GM12878 (cell line): ENCODE results near the gene CFHR4. TPM values are rescaled to one million over a fixed set of nuclear protein-coding genes. Genes with fewer than 3 reads are reported as not detected.

Source experiments
- ATAC-seq: fragments of 200-7000 bp; cut with Tn5 transposase; 3 replicates; pipeline ENCODE4 v1.9.1; 2020; ENCODE audit warnings: mild to moderate bottlenecking, moderate library complexity
- BruUV-seq: library from RNA; stranded (reverse); fragments of 400-500 nt; replicated peaks from 2 replicates; lab custom pipeline; 2021; lab: Mats Ljungman, UMichigan
- CTCF ChIA-PET: fragments of 300-600 bp; sonication (Branson Sonifier 250); formaldehyde crosslinking; extraction: SDS; loops from one replicate; lab custom pipeline; 2021; ENCODE audit warnings: inconsistent platforms; lab: Yijun Ruan, JAX
- POLR2A ChIA-PET: fragments of 350-600 bp; formaldehyde crosslinking; extraction: SDS; loops from one replicate; lab custom pipeline; 2021; ENCODE audit warnings: inconsistent platforms; lab: Charles Lee
- RAD21 ChIA-PET: fragments of 300-600 bp; sonication (Branson Sonifier 250); formaldehyde crosslinking; loops from one replicate; lab custom pipeline; 2023; ENCODE audit warnings: antibody characterized with exemption; ENCODE audit not compliant: unreplicated experiment; lab: Charles Lee
- SMC1A ChIA-PET: fragments of 300-600 bp; sonication (Branson Sonifier 250); formaldehyde crosslinking; loops from one replicate; lab custom pipeline; 2023; ENCODE audit not compliant: unreplicated experiment, uncharacterized antibody; lab: Charles Lee
- DNase-seq: peaks from one replicate; pipeline ENCODE4 v3.0.0-alpha.2; 2011; ENCODE audit warnings: low read depth, low spot score
- FAIRE-seq: peaks from 3 replicates; lab custom pipeline; 2011; peaks lifted over from hg19 to GRCh38; lab: Jason Lieb, UNC
- H2AFZ ChIP-seq: 2 replicates; pipeline ENCODE4 v1.6.0; 2011; ENCODE audit warnings: low read depth, low read length, control low read depth; ENCODE audit not compliant: control insufficient read depth
- H3K27ac ChIP-seq: 2 replicates; pipeline ENCODE4 v1.5.1; 2011; ENCODE audit warnings: control low read depth; ENCODE audit not compliant: control insufficient read depth, insufficient read depth
- H3K27me3 ChIP-seq, 2 experiments: replicated peaks in 1 of 2; 2 replicates each; pipeline versions ENCODE4 v1.6.0 to v1.6.1; 2011; ENCODE audit warnings: low read length in 1 of 2; ENCODE audit not compliant: control insufficient read depth in 2 of 2, insufficient read depth in 2 of 2
- H3K36me3 ChIP-seq, 2 experiments: 2 replicates each; pipeline ENCODE4 v1.5.1; 2011; ENCODE audit warnings: low read length in 1 of 2; ENCODE audit not compliant: control insufficient read depth in 2 of 2, insufficient read depth in 2 of 2
- H3K4me1 ChIP-seq: 2 replicates; pipeline ENCODE4 v1.6.1; 2011; ENCODE audit warnings: mild to moderate bottlenecking, low read length, moderate library complexity, mixed read lengths; ENCODE audit not compliant: control insufficient read depth, insufficient read depth
- H3K4me2 ChIP-seq: 2 replicates; pipeline ENCODE4 v1.6.0; 2011; ENCODE audit warnings: control low read depth; ENCODE audit not compliant: control insufficient read depth, insufficient read depth
- H3K4me3 ChIP-seq: fragments of 200-600 bp; sonication (generic); 2 replicates; pipeline ENCODE4 v1.5.1; 2016
- H3K79me2 ChIP-seq: 2 replicates; pipeline ENCODE4 v1.6.0; 2011; ENCODE audit warnings: low read length; ENCODE audit not compliant: control insufficient read depth, insufficient read depth
- H3K9ac ChIP-seq: 2 replicates; pipeline ENCODE4 v1.8.0; 2011; ENCODE audit warnings: low read length, control low read depth, mixed read lengths; ENCODE audit not compliant: control insufficient read depth, insufficient read depth
- H3K9me3 ChIP-seq: replicated peaks from 3 replicates; pipeline ENCODE4 v1.5.1; 2011; ENCODE audit warnings: mild to moderate bottlenecking, low read length; ENCODE audit not compliant: control insufficient read depth, insufficient read depth
- H4K20me1 ChIP-seq: 2 replicates; pipeline ENCODE4 v1.6.0; 2011; ENCODE audit not compliant: control insufficient read depth, insufficient read depth
- CBFB ChIP-seq: IDR thresholded peaks from 2 replicates; pipeline ENCODE4 v1.6.1; 2016; ENCODE audit warnings: antibody characterized with exemption, low read depth
- CBX3 ChIP-seq: fragments of 200-600 bp; sonication (generic); IDR thresholded peaks from 2 replicates; pipeline ENCODE4 v1.6.1; 2016; ENCODE audit warnings: low read depth, borderline replicate concordance
- CHD1 ChIP-seq: IDR thresholded peaks from 2 replicates; pipeline ENCODE4 v1.6.1; 2012; ENCODE audit warnings: low read depth, low read length, improper control_type of control experiment
- EED ChIP-seq: sonication (generic); IDR thresholded peaks from 2 replicates; pipeline ENCODE4 v1.6.1; 2016; ENCODE audit warnings: antibody characterized with exemption, low read depth
- FOXK2 ChIP-seq: fragments of 450-650 bp; IDR thresholded peaks from 2 replicates; pipeline ENCODE4 v1.6.1; 2017; ENCODE audit warnings: mild to moderate bottlenecking, moderate library complexity
- HSF1 ChIP-seq: fragments of 150-350 bp; IDR thresholded peaks from 2 replicates; pipeline ENCODE4 v1.6.1; 2014; ENCODE audit warnings: mild to moderate bottlenecking, low read depth, low read length
- IRF5 ChIP-seq: fragments of 450-650 bp; IDR thresholded peaks from 2 replicates; pipeline ENCODE4 v1.6.1; 2017; ENCODE audit warnings: borderline replicate concordance
- MAX ChIP-seq: IDR thresholded peaks from 2 replicates; pipeline ENCODE4 v1.6.1; 2012; ENCODE audit warnings: low read depth, low read length, improper control_type of control experiment
- NBN ChIP-seq: fragments of 450-650 bp; IDR thresholded peaks from 2 replicates; pipeline ENCODE4 v1.6.1; 2016
- PAX8 ChIP-seq: fragments of 450-650 bp; IDR thresholded peaks from 2 replicates; pipeline ENCODE4 v1.6.1; 2017; ENCODE audit warnings: mild to moderate bottlenecking, moderate library complexity
- PBX3 ChIP-seq: IDR thresholded peaks from 2 replicates; pipeline ENCODE4 v1.6.1; 2011; ENCODE audit warnings: mild to moderate bottlenecking, low read depth, low read length, moderate library complexity; ENCODE audit not compliant: insufficient replicate concordance
- POLR2A ChIP-seq: IDR thresholded peaks from 2 replicates; pipeline ENCODE4 v1.6.1; 2011; ENCODE audit warnings: low read depth, mild to moderate bottlenecking, low read length
- SIX5 ChIP-seq: IDR thresholded peaks from 2 replicates; pipeline ENCODE4 v1.6.1; 2011; ENCODE audit warnings: mild to moderate bottlenecking, low read depth, low read length, moderate library complexity; ENCODE audit not compliant: severe bottlenecking
- SPI1 ChIP-seq: IDR thresholded peaks from 2 replicates; pipeline ENCODE4 v1.6.1; 2011; ENCODE audit warnings: low read depth, mild to moderate bottlenecking, low read length, moderate library complexity, borderline replicate concordance; ENCODE audit not compliant: insufficient read depth
- ZNF217 ChIP-seq: fragments of 450-650 bp; IDR thresholded peaks from 2 replicates; pipeline ENCODE4 v1.6.1; 2017; ENCODE audit warnings: antibody characterized with exemption, mild to moderate bottlenecking
- ZNF592 ChIP-seq: fragments of 450-650 bp; IDR thresholded peaks from 2 replicates; pipeline ENCODE4 v1.6.1; 2017; ENCODE audit warnings: mild to moderate bottlenecking, moderate library complexity
- WGBS: methylation state at CpG from one replicate; pipeline ENCODE4 v1.1.6; 2016; ENCODE audit warnings: low lambda C conversion rate; ENCODE audit not compliant: insufficient replicate concordance, insufficient coverage; ENCODE audit errors: missing lambda C conversion rate; 5-methylcytosine and 5-hydroxymethylcytosine counted together
- in situ Hi-C: fragments of 300-500 bp; cut with MboI; formaldehyde crosslinking; loops from 9 replicates; pipeline ENCODE4 v1.14.3; 2018; ENCODE audit warnings: mixed read lengths
- intact Hi-C: fragments of 100-400 bp; cut with micrococcal nuclease; formaldehyde crosslinking; loops from one replicate; pipeline ENCODE4 v1.14.2; 2022; ENCODE audit not compliant: unreplicated experiment
- polyA plus RNA-seq, 11 experiments: library from polyadenylated mRNA; depleted of rRNA in 4 of 11; unstranded in 6 of 11; stranded (reverse) in 5 of 11; fragments of >200 nt; fragmentation: Nextera tagmentation in 4 of 11; fragmentation: Illumina TruSeq in 1 of 11; extraction: Ambion mirVana in 4 of 11; extraction: Trizol in 1 of 11; gene quantifications; 1 replicate in 1 of 11; 2 replicates in 10 of 11; pipeline versions ENCODE4 v1.2.1 to v1.2.3, GENCODE V29; 2011 to 2016; ENCODE audit warnings: inconsistent platforms in 2 of 11, missing spikeins in 2 of 11, low read depth in 1 of 11
- total RNA-seq, 4 experiments: library from RNA; depleted of rRNA in 3 of 4; stranded (reverse); fragments of >200 nt in 3 of 4; fragmentation: Illumina TruSeq in 1 of 4; extraction: Trizol in 1 of 4; gene quantifications; 2 replicates each; pipeline versions ENCODE4 v1.2.1 to v1.2.3, GENCODE V29; 2013 to 2021

CFHR4 gene
- total and polyA plus RNA-seq, 10 of the 15 experiments (the other 5 are each of a cell fraction or from before 2014, with no cell fraction given), result not detected

GRCh38 chr1:196856053-196856452 is 31.8 kb upstream of the CFHR4 start:
- ChIA-PET CTCF (no interaction called here), RAD21 (no interaction called here), POLR2A (no interaction called here), SMC1A (no interaction called here)
- WGBS, result 58% methylated on average over 6 of the region's 6 CpGs
- no peak overlapping the region for H3K4me3 ChIP-seq
- ATAC-seq, result no peak
- intact Hi-C loops (no loop called here), in situ Hi-C loops (no loop called here)
- TF ChIP-seq POLR2A, result no peak
- TF ChIP-seq SPI1, result no peak
- no peak for TF ChIP-seq CHD1
- no peak for TF ChIP-seq FOXK2
- no peak for TF ChIP-seq HSF1
- TF ChIP-seq MAX, result no peak
- TF ChIP-seq EED, result no peak
- TF ChIP-seq NBN, result no peak
- TF ChIP-seq SIX5, result no peak
- TF ChIP-seq CBX3, result no peak
- TF ChIP-seq CBFB, result no peak
- no peak for TF ChIP-seq ZNF592
- no peak for TF ChIP-seq ZNF217
- TF ChIP-seq PAX8, result no peak
- TF ChIP-seq PBX3, result no peak
- TF ChIP-seq IRF5, result no peak
- H3K36me3 ChIP-seq, result no peaks in the 10 kb centered on the region
- no peaks in the 10 kb centered on the region for H4K20me1 ChIP-seq
- H3K27ac ChIP-seq, result no peak overlapping the region
- no peak for DNase-seq
- H3K4me1 ChIP-seq, result no peaks in the 10 kb centered on the region
- H3K9ac ChIP-seq, result no peak overlapping the region
- H3K9me3 ChIP-seq, result no peaks in the 10 kb centered on the region
- no peaks in the 10 kb centered on the region for H3K27me3 ChIP-seq
- BruUV-seq, result no TSS peak
- no peak for FAIRE-seq
- no peaks in the 10 kb centered on the region for H3K79me2 ChIP-seq
- no peak overlapping the region for H2AFZ ChIP-seq
- H3K4me2 ChIP-seq, result no peak overlapping the region
